GM18951 (cell line): Measurements from ENCODE around the gene STXBP3.

Source experiments
- POLR2A ChIP-seq: IDR thresholded peaks from 4 replicates; pipeline ENCODE4 v1.6.1; 2011; ENCODE audit warnings: mild to moderate bottlenecking; ENCODE audit not compliant: insufficient read length, insufficient read depth; ENCODE audit errors: extremely low read depth
- in situ Hi-C: fragments of 300-500 bp; cut with MboI; formaldehyde crosslinking; loops from one replicate; pipeline ENCODE4 v1.12.0; 2022; ENCODE audit warnings: low sequenced_read_pairs, mixed read lengths, inconsistent platforms; ENCODE audit not compliant: unreplicated experiment

The STXBP3 gene

GRCh38 chr1:108801101-108801500, 54.6 kb downstream of the STXBP3 start:
- in situ Hi-C loops, result no loop called here
- TF ChIP-seq POLR2A, result no peak

- in situ Hi-C loops, result no loop called here
- TF ChIP-seq POLR2A, result no peak
These were observed 57.1 kb downstream of the STXBP3 start for GRCh38 chr1:108803548-108803947.

- TF ChIP-seq POLR2A, result no peak
- in situ Hi-C loops, result no loop called here
These were observed 62.0 kb downstream of the STXBP3 start for GRCh38 chr1:108808438-108808837.

- TF ChIP-seq POLR2A, result no peak
- in situ Hi-C loops, result no loop called here
These were observed 65.1 kb downstream of the STXBP3 start for GRCh38 chr1:108811611-108812010.

GRCh38 chr1:108813326-108813725, 66.9 kb downstream of the STXBP3 start:
- in situ Hi-C loops, result no loop called here
- TF ChIP-seq POLR2A, result no peak

- in situ Hi-C loops, result no loop called here
- no peak for TF ChIP-seq POLR2A
These were observed 68.1 kb downstream of the STXBP3 start for GRCh38 chr1:108814343-108815125.

GRCh38 chr1:108815566-108815965, 69.1 kb downstream of the STXBP3 start:
- in situ Hi-C loops, result no loop called here
- TF ChIP-seq POLR2A, result no peak

- TF ChIP-seq POLR2A, result no peak
- in situ Hi-C loops, result no loop called here
These were observed 69.8 kb downstream of the STXBP3 start for GRCh38 chr1:108816049-108816893.

- in situ Hi-C loops, result no loop called here
- no peak for TF ChIP-seq POLR2A
These were observed 70.5 kb downstream of the STXBP3 start for GRCh38 chr1:108817016-108817415.

- in situ Hi-C loops, result no loop called here
- TF ChIP-seq POLR2A, result no peak
These were observed 71.3 kb downstream of the STXBP3 start for GRCh38 chr1:108817811-108818210.

GRCh38 chr1:108819878-108820277, 73.4 kb downstream of the STXBP3 start:
- in situ Hi-C loops, result no loop called here
- TF ChIP-seq POLR2A, result no peak

GRCh38 chr1:108823632-108824031, 77.2 kb downstream of the STXBP3 start:
- in situ Hi-C loops, result no loop called here
- no peak for TF ChIP-seq POLR2A

GRCh38 chr1:108824051-108824450, 77.6 kb downstream of the STXBP3 start:
- in situ Hi-C loops, result no loop called here
- no peak for TF ChIP-seq POLR2A

GRCh38 chr1:108826081-108826635, 79.7 kb downstream of the STXBP3 start:
- TF ChIP-seq POLR2A, result no peak
- in situ Hi-C loops, result no loop called here
